GM23248 (cell line): ENCODE data around the gene MEDAG.

Experiments
- EZH2 ChIP-seq: fragments of 200-600 bp; sonication (generic); IDR thresholded peaks from 2 replicates; pipeline ENCODE4 v1.6.1; 2018; ENCODE audit warnings: antibody characterized with exemption, mild to moderate bottlenecking; ENCODE audit not compliant: insufficient read depth, poor library complexity, severe bottlenecking
- EZH2phosphoT487 ChIP-seq: fragments of 200-600 bp; sonication (generic); IDR thresholded peaks from 2 replicates; pipeline ENCODE4 v1.6.1; 2018; ENCODE audit warnings: antibody characterized with exemption, moderate library complexity, mild to moderate bottlenecking, low read depth; ENCODE audit not compliant: insufficient read depth

- TF ChIP-seq EZH2 (no peak), EZH2phosphoT487 (no peak)
Measured at GRCh38 chr13:30926781-30927180, 20.7 kb downstream of the MEDAG start.
